Putamen (tissue), 1 donor: ENCODE data around the gene ATRAID.

Experiments
- DNase-seq: peaks from one replicate; pipeline ENCODE4 v3.0.0-alpha.2; 2016; ENCODE audit warnings: low spot score

The ATRAID gene

DNA sequence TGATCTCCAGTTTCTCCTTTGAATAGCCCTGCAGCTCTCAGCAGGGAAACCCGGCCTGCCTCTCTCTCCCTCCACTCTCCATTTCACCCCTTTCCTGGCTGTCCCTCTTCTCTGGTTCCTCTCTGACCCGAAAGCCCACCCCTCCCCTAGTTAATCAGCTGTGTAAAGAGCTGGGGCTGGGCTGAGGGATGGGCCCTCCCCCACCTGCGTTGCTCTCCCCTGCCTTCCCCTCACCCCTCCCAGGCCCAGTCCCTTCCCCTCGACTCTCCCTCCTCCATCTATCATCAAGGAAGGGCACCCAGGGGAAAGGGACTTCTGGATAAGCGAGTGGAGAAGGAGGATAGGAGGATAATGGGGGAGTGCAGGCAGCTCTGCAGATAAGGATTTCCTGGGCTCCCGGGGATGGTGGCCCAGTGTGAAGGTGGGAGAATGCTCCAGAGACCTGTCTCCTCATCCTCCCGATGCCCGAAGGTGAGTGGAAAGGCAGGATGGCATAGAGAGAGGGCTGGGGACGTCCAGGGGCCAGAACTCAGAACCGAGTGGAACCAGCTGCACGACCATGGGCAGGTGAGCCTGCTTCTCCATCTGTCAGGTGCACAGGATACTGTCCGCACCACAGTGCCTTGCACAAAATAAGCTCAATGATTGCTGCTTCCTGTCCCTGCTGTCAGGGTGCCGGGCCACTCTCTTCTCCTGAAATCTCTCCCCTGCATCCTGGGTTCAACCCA, 39.0 kb downstream of the ATRAID start:
- no peak for DNase-seq

DNA sequence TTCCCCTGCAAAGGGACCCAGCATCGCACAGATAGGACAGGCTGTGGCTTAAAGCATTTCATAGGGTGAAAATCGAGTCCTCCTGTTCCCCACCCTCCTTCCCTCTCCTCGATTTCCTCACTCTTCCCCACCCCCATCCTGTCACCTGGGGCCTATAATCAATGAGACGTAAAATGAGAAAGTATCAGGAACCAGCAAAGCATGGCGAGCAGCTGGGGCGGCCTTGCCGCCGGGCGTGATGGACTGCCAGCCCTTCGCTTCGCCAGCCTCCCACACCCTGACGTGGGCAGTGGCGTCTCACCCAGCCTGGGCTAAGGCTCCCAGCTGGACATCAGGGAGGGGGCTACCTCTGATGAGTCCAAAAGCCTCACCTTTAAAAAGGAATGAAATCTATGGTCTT, 39.9 kb downstream of the ATRAID start:
- DNase-seq, result no peak

DNA sequence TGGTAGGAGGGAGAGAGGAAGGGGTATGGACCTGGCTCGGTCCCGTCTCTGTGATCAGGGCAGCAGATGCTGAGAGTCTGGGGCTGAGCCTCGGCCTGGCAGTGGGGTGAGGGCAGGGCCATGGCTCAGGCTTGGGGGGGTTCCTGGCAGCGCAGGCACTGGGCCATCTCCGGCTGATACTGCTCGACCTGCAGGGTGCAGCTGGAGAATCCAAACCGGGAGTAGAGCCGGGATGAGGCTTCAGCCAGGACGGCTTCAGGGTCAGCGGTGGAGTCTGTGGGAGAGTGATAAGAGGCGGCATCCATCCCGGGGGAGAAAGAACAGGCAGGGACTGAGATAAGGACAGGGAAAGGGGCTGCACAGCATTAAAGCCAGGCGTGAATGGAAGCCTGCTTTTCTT, 43.3 kb downstream of the ATRAID start:
- no peak for DNase-seq

DNA sequence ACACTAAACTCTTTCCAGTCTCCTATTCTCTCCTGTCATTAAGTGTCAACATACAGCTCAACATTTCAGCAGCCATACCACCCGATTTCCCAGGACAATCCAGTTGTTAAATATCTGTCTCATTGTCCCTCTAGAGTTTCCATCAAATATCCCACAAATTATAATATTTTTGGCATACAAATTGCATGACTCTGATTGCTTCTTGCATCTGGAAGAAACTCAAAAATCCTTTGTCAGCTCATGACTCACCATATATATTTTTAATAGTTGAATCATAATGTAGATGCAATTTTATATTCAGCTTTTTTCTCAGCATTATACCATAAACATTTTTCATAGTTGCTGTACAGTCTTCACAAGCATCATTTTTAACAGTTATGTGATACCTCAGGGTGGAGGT, 43.8 kb downstream of the ATRAID start:
- no peak for DNase-seq

DNA sequence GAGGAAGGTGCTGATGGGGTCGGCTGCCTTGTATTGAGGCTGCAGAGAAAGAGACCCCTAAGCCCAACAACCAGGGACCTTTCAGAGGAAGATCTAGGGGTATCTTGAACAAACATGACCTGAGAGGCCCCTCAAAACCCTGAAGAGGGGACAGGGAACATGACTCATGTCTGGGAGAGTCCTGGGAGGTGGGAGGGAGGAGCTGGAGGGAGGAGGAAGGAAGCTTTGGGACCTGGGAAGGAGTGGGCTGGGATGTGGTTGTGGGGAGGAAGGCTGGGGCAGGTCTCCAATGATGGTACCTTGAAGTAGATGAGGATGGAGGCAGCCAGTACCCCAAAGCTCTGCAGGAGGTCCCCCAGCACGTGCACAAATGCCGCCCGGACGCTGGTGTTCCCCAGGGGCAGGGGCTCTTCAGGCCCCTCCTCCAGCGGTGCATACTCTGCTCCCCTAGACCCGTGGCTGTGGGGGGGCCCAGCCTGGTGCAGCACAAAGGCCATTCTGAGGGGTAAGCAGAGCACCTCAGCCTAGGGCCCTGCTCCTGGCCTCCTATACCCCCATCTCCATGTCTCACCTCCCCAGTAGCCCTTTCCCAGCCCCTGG, 45.1 kb downstream of the ATRAID start:
- no peak for DNase-seq

DNA sequence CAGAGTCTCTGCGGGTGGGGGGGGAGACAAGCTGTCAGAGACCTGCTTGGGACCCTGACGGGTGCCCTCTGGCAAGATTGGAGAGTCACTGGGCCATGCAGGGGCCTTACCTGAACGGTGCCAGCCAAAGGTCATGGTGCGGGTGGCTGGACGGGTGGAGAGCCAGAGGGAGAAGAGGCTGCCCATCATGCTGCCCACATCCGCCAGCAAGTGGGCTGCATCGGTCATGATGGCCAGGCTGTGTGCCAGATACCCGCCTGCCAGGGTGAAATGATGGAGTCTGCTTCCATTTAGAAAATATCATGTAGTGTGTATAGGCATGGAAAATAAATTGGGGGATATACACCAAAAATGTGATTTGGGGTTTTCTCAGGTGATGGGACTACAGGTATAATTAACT, 46.2 kb downstream of the ATRAID start:
- DNase-seq, result no peak

DNA sequence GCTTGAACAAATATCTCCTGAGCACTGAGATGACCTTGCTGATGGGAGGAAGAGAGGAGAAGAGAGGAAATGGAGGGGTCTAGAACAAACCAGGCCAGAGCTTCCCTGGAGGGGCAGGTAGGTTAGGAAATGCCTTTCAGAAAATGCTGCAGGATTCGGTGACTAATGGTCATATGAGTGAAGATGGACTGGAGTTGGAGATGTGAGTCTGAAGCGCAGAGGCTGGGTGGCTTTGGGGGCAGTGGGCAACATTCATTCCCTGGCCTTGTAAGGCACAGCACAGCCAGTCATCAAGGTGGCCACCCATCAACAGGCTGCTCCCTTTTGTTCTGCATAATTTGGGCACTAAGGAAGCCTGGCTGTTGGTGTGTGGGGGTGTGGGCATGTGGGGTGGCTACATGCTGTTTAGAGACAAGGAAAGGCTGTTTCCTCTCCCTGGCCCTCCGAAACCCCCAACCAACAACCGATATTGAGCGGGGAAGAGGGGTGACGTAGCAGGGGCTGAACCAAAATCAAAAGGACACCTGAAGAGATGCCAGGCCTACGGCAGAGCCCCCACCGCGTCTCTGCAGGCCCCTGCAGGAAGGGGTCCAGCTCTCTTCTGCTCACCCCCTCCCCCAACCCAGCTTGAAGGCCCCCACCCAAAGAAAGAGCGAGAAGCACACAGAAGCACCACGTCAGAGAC, 49.5 kb downstream of the ATRAID start:
- DNase-seq, result no peak

DNA sequence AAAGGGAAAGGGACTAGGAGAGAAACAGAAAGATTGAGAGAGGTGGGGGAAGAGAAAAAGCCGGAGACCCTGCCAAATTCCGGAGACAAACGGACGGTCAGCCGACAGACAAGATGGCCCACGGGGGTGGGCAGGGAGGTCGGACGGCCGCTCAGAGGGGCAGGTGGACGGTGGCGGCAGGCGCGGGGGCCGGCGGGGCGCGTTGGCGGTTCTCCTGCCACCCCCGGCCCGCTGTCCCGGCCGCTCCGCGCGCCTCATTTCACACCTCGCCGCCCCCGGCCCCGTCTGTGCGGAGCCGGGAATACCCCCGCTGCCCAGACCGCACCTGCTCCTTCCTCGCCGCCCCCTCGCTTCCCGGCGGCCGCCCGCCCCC, 50.1 kb downstream of the ATRAID start:
- no peak for DNase-seq

DNA sequence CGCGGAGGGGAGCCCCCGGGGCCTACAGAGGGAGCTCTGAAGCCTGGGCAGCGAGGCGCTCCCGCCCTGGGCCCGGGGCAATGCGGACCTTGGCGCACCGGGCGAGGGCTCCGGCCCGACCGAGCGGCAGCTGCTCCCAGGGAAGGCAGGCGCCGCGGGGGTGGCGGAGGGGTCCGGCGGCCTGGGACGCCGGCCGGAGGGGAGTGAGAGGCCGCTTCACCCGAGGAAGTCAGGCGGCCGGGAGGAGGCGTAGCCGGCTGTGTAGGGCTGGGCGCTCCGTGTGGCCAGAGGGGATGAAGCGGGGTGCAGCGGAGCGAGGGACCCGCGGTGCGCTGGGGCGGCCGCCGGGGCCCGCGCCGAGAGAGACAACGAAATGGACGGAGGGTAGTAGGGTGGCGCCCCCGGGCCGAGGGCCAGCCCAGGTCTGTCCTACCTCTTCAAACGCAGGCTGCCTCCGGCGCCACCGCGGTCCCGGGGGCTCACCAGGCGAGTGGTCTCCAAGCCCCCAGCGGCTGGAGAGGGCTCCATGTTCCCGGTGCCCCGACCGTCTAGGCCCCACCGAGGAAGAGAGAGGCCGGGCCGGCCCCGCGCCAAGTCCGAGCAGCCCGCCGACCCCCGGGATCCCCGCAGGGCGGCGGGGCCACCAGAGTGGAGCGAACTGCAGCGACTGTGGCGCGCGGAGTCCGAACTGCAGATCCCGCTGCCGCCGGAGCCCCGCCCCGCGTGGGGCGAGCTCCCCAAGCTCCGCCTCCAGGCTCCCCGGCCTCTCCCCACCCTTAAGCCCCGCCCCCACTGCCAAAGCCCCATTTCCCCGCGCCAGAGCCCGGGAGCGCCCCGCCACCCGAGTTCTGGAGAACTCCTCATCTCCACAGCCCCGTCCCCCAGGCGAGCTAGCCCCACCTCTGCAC, 50.8 kb downstream of the ATRAID start, which contains the start of gene SLC30A3:
TSS of gene SLC30A3 (minus strand) at position 669 of the 908 bp plus-strand sequence. CDS start at position 528, 141 bp downstream.
- no peak for DNase-seq

DNA sequence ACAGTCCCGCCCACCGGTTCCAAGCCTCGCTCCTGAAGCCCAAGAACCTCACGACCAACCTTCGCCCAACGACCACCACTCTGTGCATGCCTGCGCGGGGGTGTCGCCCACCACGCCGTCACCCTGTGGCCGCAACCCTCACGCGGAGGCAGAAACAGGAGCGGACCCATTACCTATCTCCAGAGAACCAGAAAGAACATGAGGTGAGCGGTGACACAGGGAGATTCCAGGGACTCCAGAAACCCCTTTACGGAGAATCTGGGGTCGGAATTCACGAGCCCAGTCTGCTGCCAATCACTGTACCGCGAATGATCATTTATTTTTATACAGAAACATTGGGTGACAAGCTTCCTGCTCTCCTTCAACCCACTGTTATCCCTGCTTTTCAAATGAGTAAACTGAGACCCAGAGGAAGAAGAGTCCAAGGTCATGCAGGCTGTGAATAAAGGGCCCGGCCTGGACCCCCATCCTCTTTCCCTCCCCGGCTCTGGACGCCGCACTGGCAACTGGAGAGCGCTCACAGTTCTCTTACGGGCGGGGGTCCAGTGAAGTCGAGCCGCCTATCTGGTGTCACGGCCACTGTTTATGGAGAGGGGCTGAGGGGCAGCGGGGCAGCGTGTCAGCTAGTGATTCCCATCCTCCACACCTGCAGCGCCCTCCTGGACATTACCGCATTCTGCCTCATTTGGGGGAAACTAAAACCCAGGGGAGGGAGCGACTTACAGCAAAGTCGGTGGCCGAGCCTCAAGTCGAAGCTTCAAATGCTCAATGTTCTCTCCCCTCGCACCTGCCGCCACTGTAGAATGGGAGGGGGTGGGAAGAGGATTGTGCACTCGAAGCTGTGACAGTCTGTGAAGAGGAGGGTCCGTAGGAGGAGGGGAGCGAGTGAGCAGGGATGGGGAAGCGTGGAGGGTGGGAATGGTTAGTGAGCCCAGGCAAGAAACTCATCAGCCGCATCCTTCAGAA, 51.7 kb downstream of the ATRAID start:
- no peak for DNase-seq

DNA sequence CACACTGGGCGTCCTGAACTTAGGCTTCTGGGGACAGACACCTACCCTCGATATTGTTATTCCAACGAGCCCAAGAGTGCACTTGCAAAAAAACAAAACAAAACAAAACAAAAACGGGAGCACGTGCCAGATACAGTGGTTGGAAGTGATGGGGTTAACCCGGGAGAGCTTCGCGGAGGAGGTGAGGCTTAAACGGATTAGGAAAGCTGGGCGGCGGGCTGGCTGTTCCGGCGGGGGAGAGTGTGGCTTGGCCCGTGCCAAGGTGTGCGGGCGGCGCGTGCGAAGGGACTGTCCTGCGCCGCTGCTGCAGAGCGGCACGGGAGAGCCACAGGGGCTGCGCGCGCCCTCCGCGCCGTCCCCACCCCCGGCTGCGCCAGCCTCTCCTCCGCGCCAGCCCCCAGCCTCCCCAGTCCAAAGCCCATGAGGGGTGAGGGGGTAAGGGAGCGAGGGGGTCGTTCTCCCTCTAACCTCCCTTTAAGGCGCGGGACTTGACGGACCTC, 52.5 kb downstream of the ATRAID start:
- DNase-seq, result no peak

DNA sequence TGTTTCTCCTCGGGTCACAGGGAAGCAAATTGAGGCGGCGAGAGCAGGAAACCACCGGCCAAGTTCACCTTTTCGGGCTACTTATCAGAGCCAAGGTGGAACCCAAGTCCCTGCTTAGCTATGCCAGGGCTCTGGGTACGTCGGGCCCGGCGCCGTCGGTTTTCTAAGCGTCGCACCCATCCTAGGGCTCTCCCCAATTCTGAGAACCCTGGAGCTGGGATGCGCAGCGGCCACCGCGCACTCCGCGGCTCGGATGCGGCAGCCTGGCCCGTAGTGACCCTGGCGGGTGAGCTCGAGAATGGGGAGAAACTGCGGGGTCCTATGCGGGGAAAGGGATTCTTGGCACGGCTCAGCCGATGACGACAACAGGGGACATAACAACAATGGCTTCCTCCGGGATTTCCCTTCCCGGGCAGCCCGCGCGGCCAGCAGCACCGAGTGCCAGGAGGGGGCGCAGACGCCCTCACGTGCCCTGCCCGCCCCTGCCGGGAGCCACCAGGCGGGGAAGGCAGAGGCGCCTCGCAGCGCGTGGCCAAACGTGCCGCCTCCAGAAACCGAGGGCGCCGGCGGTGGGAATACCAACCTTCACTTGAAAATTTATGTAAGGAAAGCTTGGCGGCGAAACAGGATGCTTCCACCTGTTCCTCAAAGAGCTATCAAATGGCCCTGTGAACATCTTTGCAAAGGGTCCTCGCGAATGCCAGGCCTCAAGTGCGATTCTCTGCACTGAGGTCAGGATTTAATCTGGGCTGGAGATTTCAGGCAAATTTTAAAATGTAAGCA, 53.1 kb downstream of the ATRAID start:
- DNase-seq, result no peak

DNA sequence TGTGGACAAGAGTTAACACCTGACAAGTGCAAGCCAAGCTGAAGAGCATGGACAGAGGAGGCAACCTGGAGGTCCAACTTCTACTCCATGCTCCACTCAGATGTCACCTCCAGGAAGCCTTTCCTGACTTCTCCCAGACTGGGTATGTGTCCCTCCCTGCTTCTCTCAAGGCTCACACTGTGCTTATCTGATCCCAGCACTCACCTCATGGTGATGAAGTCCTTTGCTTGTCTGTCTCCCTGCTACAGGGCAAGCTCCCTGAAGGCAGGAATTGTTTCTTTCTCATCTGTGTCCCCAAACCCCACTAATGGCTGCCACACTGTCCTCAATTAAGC, 53.7 kb downstream of the ATRAID start:
- DNase-seq, result no peak
